22Rv1 (cell line): ENCODE results near the gene KCNH1.
"Not testable (repeated sequence)": the region's sequence is repeated elsewhere in the genome, so short reads cannot be mapped to it uniquely, and the experiment has no call there.

Experiments used
- H3K27ac ChIP-seq: fragments of 450-650 bp; 2 replicates; pipeline ENCODE4 v1.5.1; 2017
- CTCF ChIP-seq: fragments of 450-650 bp; IDR thresholded peaks from 2 replicates; pipeline ENCODE4 v1.5.1; 2017; ENCODE audit warnings: mild to moderate bottlenecking
- ZFX ChIP-seq: fragments of 450-650 bp; IDR thresholded peaks from 2 replicates; pipeline ENCODE4 v1.6.1; 2017; ENCODE audit warnings: antibody characterized with exemption, borderline replicate concordance

KCNH1 gene

DNA sequence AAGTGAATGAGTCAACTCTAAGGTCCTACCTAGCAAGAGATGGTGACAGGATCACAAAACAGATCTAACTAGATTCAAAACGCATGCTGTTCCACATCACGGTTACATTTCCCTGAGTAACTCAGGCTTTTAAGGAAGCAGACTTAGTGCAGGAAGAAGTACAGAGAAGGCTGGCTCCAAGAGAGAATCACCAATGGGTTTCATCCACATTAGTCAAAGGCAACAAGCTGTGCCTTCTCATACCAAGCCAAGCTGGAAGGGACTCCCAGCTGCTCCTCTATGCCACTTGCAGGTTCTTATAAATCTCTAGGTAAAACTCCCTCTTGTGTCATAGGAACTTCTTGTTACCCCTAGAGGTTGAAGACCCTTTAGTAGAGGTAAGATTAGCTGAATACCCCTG, 109.0 kb downstream of the KCNH1 start:
- no peak overlapping the region for H3K27ac ChIP-seq
- no peak for TF ChIP-seq CTCF

DNA sequence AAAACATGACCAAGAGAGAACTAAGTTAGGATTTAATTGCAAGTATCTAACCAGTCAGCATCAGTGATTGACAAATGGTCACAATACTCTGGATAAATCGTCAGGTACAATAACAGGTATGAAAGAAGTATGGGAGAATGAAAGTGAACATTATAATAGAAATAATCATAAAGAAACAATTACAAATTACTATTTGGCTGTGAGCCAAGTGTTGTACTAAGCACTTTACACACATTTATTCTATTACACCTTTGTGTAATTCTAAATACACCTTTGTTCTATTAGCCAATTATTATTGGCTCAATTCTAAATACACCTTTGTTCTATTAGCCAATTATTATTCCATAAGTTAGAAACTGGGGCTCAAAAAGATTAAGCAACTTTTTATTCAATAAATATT, 114.7 kb downstream of the KCNH1 start:
- no peak for TF ChIP-seq ZFX
- no peak for TF ChIP-seq CTCF
- no peak overlapping the region for H3K27ac ChIP-seq

DNA sequence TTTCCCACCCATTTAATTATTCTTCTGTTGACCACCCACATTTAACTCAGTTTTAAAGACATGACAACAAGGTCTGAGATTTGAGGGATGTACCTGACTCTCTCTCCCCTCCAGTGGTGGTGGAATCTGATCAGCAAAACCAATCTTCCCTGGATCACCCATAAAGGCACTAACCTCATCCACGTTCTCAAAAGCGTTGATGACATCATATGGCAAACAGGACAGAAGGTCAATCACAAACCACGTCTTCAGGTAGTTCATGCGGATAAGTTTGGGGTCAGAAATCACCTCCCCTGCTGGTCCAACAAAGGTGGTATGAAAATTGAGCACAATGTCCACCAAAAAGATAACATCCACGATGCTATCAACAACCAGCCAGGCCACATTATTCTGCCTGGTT, 115.3 kb downstream of the KCNH1 start:
- TF ChIP-seq ZFX = no peak
- no peak for TF ChIP-seq CTCF

DNA sequence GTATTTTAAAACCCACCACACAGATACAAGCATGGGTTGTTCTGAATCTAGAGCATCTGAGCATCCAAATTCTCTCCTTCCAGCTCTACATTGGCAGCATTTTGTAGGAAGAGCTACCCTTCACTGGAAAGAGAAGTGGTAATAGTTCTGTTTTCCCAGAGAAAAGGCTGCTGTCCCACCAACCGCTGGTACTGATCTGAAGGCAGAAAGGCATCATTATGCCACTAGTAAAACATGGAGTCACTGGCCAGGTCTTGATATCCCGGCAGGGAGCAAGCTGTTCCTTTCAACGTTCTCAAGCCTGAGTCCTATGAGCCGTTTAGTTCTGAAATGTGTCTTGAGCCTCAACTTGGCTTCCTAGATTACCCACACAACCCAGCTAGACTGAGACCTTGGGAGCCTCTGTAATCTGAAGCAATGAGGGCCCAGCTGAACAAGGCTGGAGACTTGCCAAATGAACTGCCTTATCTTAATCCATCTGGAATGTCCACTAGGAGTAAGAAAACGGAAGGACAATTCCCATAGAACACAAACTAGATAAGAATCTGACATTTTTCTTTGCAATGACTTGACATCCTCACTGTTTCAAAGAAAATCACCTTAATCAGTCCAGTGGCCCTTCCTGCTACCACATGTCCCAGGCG, 116.8 kb downstream of the KCNH1 start:
- TF ChIP-seq CTCF (no peak), ZFX (no peak)
- no peak overlapping the region for H3K27ac ChIP-seq

More for the DNA sequence above, 115.3 kb downstream of the KCNH1 start:
- H3K27ac ChIP-seq = no peak overlapping the region

DNA sequence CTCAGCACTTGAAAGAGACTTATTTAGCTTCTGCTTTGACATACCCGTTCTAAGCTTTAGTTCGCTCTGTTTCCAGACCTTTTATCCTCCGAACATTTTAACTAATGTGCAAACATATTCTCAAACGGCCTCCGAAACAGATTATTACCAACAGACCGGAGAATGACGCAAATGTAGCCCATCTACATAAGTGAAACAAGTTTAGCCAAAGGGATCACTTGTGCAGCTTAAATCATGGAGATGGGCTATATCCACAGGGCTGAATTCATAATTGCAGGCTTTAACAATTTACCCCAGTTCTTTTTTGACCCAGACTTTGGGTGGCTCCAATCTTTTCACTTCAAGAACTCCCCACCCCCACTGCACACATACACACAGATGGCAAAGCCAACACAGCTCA, 119.7 kb downstream of the KCNH1 start:
- TF ChIP-seq CTCF (no peak), ZFX (no peak)
- no peak overlapping the region for H3K27ac ChIP-seq

- H3K27ac ChIP-seq = no peak overlapping the region
- TF ChIP-seq CTCF (no peak), ZFX (no peak)
These were observed 120.4 kb downstream of the KCNH1 start for GRCh38 chr1:211013346-211014240.

DNA sequence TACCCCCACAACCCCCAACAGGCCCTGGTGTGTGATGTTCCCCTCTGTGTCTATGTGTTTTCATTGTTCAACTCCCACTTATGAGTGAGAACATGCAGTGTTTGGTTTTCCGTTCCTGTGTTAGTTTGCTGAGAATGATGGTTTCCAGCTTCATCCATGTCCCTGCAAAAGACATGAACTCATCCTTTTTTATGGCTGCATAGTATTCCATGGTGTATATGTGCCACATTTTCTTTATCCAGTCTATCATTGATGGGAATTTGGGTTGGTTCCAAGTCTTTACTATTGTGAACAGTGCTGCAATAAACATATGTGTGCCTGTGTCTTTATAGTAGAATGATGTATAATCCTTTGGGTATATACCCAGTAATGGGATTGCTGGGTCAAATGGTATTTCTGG, 122.8 kb downstream of the KCNH1 start:
- not testable (repeated sequence) for H3K27ac ChIP-seq
